Stimulated activated CD4-positive, alpha-beta T cell treated with anti-CD3 and anti-CD28 coated beads, Interleukin-4, amount 100 ng/mL, for 4 hours (primary cell): Measurements from ENCODE around the gene CXCL14.

Experiments used
- DNase-seq, 2 experiments: peaks; one replicate each; pipeline ENCODE4 v3.0.0-alpha.2; 2020

The CXCL14 gene

DNA sequence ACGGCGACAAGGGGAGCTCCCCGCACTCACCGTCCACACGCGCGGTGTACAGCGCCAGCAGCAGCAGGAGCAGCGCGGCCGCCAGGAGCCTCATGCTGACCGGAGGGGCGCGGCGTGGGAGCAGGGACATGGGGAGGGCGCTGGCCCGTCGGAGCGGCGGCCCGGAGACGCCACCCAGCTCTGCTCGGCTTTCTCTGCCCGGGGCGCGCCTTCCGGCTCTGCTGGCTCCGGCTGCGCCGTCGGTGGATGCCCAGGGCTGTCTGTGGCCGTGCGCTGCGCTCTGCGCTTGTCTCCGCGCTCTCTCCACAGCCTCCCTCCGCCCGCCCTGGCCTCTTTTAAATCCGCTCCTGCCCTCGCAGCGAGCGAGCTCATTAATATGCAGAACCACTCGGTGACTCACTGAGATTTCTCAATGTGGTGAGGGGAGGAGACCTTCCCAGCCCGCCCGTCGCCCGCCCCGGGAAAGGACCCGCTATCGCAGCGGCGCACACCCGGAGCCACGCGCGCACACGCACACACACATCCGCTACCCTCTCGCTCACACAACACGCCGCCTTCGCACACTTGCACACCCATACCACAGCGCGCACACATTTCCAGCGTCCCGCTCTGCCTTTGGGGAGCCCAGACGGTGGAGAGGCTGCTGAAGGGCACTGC lies at the start of gene CXCL14:
CXCL14 (minus strand) TSS at position 307 of the 657 bp plus-strand sequence; CDS start at position 94, 213 bp downstream.
- DNase-seq, result no peak

DNA sequence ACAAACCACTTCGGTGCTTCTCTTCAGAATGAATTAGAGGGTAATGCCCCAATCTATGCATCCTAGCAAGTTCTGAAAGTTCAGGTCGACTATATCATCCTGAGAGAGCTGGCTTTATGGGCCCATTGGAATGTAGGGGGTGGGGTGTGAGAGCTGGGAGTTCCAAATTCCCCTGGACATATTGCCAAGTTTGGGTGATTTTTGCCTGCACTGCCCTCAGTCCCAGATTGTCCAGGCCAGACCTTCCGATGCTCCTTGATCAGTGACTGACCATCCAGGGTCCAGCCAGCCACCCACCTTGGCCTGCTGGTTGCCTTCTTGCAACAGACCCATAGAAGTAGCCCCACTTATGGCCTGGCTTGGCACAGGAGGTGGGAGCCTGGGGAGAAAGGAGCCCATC lies 47.8 kb upstream of the CXCL14 start:
- no peak for DNase-seq

GRCh38 chr5:135625961-135626360 lies 47.2 kb upstream of the CXCL14 start:
- DNase-seq, result no peak

DNA sequence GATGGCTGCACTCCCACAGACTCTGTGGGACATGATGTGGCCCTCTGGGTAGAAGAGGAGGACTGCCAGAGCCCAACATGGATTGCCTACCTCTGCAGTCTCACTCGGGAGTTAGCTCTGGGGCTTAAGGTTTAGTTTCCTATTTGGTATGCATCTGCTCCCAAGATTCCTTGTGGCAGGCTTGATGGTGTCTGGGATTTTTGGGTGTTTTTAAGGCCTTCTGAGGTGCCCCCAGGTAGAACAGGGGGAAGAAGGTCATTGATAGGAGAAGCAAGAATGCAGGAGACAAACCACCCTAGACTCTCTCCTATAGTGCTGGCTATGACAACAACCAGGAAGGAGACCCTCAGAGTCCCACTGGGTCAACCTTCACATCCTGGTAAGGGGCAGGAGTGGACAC lies 46.7 kb upstream of the CXCL14 start:
- DNase-seq, result no peak

DNA sequence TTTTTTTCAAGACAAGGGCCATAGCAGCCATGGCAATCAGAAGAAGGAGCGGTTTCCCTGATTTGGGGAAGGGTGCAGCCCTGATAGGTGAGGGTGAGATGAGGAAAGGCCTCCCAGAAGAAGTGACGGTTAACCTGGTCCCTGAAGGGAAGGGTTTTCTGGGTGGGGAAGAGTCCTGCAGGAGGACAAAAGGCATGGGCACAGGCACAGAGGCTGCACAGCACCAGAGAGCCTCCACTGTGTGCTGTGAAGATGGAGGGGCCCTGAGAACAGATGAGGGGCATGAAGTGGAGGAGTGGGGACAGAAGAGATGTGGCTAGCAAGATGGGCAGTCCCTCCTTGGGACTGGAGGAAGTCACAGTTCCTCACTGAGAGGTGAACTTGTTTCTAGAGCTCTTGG lies 46.3 kb upstream of the CXCL14 start:
- DNase-seq, result no peak

DNA sequence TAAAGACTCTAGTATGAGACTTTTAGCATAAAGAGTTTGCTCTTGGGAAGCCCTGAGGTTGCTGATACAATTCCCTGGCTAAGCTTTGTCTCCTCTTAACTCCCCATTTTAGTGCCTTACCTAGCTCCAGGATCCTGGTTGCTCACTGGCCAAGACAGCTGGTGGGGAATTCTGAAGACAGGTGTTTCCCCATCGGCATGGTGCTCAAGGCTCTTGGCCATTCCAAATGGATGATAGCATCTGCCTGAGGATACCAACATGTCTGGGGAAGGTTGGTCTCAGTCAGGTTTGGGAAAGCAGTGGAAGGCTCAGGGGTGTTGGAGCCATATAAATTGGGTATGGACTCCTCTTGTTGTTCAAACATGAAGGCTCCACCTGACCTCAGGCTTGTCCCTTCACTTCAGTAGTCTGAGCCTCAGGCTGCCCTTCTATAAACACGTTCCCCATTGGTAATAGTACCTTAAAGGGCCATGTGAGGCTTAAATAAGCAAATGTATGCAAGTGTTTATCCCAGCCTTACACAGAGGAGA lies 44.5 kb upstream of the CXCL14 start:
- DNase-seq, result no peak

- DNase-seq, result no peak
Observed at GRCh38 chr5:135615581-135616260, 36.9 kb upstream of the CXCL14 start.

DNA sequence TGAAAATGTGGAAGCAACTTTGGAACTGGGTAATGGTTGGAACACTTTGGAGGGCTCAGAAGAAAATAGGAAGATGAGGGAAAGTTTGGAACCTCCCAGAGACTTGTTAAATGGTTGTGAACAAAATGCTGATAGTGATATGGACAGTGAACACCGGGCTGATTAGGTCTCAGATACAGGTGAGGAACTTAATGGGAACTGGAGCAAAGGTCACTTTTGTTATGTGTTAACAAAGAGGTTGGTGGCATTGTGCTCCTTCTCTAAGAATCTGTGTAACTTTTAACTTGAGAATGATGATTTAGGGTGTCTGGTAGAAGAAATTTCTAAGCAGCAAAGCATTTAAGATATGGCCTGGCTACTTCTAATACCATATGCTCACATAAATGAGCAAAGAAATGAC lies 36.4 kb upstream of the CXCL14 start:
- no peak for DNase-seq

GRCh38 chr5:135609981-135610380 lies 31.2 kb upstream of the CXCL14 start:
- no peak for DNase-seq

DNA sequence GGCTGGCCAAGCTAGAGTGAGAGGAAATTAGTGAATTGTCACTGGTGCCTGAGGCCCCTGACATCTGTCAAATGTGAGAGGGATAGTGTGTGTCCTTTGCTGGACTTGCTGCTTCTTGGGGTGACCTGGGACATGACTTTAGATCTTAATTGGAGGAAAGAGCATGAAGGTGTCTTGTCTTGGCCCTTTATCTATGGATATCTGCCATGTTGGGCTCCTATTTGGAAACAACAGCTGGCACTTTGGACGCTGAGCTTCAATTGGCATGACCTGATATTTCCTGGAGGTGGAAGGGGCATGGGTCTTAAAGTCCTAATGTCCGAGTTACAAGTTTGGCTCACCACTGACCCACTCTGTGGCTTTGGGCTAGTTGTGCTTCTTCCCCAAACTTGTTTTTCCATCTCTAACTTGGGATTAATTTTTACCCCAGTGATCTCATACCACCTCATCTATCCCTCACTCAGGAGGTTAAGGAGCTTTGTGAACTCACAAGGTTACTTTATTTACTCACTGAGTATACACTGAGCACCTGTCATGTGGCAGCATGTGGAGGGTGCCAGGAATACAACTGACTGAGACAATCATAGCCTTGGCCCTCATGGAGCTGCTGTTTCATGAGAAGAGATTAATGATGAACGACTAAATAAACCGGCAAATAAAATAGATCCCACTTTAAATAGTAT lies 30.1 kb upstream of the CXCL14 start:
- no peak for DNase-seq

- no peak for DNase-seq
Observed at GRCh38 chr5:135608361-135608760, 29.6 kb upstream of the CXCL14 start.

GRCh38 chr5:135606431-135606830 lies 27.6 kb upstream of the CXCL14 start:
- no peak for DNase-seq

GRCh38 chr5:135605221-135605620 lies 26.4 kb upstream of the CXCL14 start:
- no peak for DNase-seq

DNA sequence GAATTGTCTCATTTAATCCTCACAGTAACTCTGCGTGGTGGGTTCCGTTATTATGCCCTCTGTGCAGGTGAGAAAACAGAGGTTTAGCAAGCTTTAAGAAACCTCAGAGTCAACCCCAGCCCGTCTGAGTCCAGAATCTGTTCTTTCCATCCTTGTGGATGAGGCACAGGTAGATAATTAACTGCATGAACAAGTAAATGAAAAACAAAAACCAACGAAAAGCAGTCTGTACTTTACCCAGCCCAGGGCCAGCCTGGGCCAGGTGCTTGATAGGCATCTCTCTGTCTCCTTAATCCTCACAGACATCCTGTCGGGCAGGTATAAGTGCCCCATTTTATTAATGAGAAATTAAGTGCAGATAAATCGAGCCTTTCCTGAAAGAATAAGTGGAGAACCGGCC lies 25.3 kb upstream of the CXCL14 start:
- DNase-seq, result no peak

DNA sequence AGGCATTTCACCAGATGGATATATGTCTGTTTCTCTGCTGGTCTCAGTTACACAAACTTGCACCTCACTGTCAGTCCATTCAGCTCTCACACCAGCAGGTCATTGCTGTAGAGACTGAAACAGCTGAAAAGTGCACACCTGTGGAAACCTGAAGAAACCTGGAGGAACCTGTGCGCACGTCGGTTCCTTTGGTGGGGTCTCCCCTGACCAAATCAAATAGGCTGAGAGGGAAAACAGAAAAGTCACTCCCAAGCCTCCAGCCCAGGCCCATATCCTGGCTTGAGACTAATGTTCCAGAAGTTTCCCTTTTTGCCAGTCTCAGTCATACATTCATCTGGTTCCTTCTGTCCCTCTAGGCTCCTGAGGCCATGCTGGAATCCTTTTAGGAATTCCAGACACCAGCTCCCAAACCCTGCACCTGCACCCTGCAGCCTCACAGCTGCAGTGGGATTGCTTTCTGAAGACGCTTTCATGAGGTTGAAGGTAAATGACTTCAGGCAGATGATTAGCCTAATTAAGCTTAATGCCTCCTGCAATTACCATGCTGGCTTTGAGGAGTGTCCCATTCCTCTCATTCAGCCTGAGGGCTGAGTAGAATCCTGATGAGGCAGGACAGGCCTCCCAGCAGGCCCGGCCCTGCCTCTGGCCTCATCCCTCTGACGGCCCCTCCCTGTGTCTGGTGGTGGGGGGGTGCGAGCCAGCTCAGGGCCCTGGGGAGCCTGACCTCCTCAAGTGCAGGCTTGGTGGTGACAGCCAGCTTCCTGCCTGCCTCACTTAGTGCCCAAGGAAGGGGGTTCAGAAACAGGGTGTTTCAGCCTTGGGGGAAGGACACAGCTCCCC lies 24.3 kb upstream of the CXCL14 start:
- no peak for DNase-seq

GRCh38 chr5:135601466-135601865 lies 22.7 kb upstream of the CXCL14 start:
- no peak for DNase-seq

DNA sequence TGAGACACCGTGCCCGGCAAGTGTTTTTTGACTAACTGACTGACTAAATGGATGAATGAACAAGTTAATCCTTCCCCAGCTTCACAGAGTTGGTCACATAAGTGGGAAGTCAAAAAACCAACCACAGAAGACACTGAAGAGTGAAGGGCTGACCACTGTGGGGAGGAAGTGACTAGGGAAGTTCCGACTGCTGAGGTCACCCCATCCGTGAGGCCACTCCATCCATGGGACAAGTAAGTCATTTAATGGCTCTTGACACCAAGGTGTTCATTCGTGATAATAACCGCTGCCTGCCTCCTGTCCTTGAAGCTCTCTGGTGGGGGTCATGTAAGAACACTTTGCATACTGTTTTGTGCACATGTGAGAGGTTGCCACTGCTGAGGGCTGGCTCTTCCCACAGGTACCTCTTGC lies 22.2 kb upstream of the CXCL14 start:
- DNase-seq, result no peak

- no peak for DNase-seq
Observed at GRCh38 chr5:135600152-135600570, 21.4 kb upstream of the CXCL14 start.

DNA sequence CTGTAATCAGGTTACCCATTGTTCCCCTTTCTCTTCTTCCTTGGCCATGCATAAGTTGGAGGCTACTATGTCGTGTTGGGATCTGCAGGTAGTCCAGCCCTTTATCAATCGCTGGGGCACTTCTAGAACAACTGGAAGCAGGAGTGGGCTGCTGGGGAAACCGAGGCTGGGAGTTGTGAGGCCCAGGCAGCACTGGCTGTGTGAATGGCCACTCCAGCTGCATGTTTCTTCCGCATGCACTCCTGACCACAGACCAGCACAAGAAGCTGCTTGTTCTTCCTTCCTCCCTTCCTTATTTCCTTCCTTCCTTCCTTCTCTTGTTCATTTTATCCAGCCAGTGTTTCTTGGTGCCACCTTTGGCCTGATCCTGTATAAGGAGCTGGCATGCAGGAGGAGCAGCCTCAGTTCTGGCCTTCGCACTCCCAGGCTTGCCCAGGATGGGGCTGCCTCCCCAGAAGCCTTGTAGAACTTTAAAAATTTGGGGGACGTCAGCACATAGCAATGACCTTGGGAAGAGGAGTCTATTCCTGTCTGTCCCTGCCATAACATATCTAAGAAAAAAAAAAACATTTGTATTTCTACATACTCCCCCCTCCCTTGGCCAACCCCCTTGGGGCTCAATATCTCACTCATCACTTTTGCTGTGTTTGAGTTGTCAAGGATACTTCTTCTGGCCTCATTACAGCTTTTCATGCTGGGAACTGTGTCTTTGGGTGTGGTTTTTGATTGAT lies 20.8 kb upstream of the CXCL14 start:
- DNase-seq, result no peak

GRCh38 chr5:135598691-135599395 lies 20.1 kb upstream of the CXCL14 start:
- no peak for DNase-seq

DNA sequence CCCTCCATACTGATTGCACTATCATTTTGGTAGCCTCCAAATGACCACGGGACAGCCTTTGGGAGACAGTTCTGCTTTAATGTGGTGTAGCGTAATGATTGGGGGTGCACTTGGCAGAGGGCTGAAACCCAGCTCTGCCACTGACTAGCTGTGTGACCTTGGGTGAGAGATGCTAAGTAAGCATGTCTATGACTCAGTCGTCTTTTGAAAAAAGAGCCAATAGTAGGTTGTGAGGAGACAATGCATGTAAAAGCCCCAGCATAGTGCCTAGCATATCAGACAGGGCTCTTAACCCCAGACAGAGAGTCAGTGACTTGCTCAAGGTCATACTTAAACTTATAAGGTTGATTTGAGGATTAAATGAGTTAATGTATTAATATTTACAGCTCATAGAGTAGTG lies 18.0 kb upstream of the CXCL14 start:
- DNase-seq, result no peak
